Measurements from ENCODE around the gene CXCL17.
"Not testable (repeated sequence)": the region's sequence is repeated elsewhere in the genome, so short reads cannot be mapped to it uniquely, and the experiment has no call there.

The CXCL17 gene

GRCh38 chr19:42455621-42456081 lies 12.9 kb upstream of the CXCL17 start:
- H3K4me2 ChIP-seq (ENCODE audit: low read length) = no peak overlapping the region
- no peaks in the 10 kb centered on the region for H3K79me2 ChIP-seq
- H2AFZ ChIP-seq = no peak overlapping the region
- no peaks in the 10 kb centered on the region for H3K27me3 ChIP-seq (ENCODE audit: control insufficient read depth, insufficient read depth, low read length)
- H3K36me3 ChIP-seq (ENCODE audit: control insufficient read depth, insufficient read depth, low read length) = no peaks in the 10 kb centered on the region
- TF ChIP-seq CTCF (IDR thresholded peaks at IDR 0.05) = no peak
- H3K9me3 ChIP-seq (ENCODE audit: control insufficient read depth, low read length) = no peaks in the 10 kb centered on the region
- no peaks in the 10 kb centered on the region for H3K4me1 ChIP-seq
- no peak overlapping the region for H3K27ac ChIP-seq
- no peak overlapping the region for H3K9ac ChIP-seq
- no peak overlapping the region for H3K4me3 ChIP-seq (ENCODE audit: low read depth, low read length)

- no peak overlapping the region for H3K27ac ChIP-seq
Measured at GRCh38 chr19:42455086-42455485, 12.3 kb upstream of the CXCL17 start.

DNA sequence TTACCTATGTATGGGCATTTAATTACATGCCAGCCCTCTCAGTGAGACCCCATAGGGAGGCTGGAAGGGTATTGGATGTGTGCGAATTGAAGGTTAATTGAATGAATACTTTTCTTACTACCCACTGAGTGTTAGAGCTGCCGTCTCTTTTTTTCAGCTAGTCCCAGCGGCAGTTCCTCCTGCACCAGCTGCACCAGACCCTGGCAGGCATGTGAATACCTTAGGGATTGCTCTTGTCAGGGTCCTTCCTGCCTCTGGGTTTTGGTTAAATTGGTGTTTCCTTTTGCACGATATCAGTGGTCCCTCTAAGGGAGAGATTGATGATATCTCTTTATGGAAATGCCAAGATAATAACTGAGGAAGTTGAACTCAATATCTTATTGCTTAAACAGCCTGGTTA lies 9.8 kb upstream of the CXCL17 start:
- no peak for TF ChIP-seq CTCF (IDR thresholded peaks at IDR 0.05)

More at GRCh38 chr19:42455086-42455485, 12.3 kb upstream of the CXCL17 start:
- Histone ChIP-seq H3K36me3 (ENCODE audit: control insufficient read depth, insufficient read depth, low read length) (no peaks in the 10 kb centered on the region), H3K9ac (no peak overlapping the region), H3K79me2 (no peaks in the 10 kb centered on the region), H3K4me3 (ENCODE audit: low read depth, low read length) (no peak overlapping the region), H3K9me3 (ENCODE audit: control insufficient read depth, low read length) (no peaks in the 10 kb centered on the region), H2AFZ (no peak overlapping the region), H3K4me1 (peaks cover 3% of the 10 kb centered on the region), H3K27me3 (ENCODE audit: control insufficient read depth, insufficient read depth, low read length) (no peaks in the 10 kb centered on the region), H3K4me2 (ENCODE audit: low read length) (no peak overlapping the region)
- no peak for TF ChIP-seq CTCF (IDR thresholded peaks at IDR 0.05)

DNA sequence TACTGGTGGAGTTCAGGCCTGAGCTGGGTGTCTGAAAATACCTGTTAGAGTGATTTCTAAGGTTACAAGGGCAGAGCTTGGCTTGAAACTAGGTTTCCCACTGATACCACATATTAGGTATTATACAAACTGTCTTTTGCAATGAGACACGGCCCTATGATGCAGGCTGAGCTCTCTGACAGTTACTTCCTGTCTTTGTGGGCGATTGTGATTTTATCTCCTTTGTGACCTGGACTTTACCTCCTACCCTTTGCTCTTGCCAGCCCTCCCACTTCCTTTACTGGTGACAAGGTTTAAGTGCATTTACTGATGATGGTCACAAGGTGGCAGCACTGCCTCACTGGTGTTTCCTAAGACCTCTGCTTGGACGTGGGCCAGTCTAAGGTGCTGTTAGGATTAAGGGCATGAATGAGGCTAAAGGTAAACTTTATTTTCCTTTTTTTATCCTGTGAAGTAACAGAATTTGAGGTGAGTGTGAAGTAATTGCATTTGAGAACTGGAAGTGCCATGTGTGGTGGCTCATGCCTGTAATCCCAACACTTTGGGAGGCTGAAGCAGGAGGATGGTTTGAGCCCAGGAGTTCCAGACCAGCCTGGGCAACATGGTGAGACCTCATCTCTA lies 7.7 kb upstream of the CXCL17 start:
- Histone ChIP-seq H3K9me3 (ENCODE audit: control insufficient read depth, low read length) (no peaks in the 10 kb centered on the region), H3K4me2 (ENCODE audit: low read length) (no peak overlapping the region), H3K79me2 (no peaks in the 10 kb centered on the region), H3K4me3 (ENCODE audit: low read depth, low read length) (no peak overlapping the region), H3K9ac (no peak overlapping the region), H3K4me1 (peaks cover 4% of the 10 kb centered on the region), H2AFZ (no peak overlapping the region), H3K27me3 (ENCODE audit: control insufficient read depth, insufficient read depth, low read length) (no peaks in the 10 kb centered on the region), H3K27ac (peak overlapping the region; percentile 47), H3K36me3 (ENCODE audit: control insufficient read depth, insufficient read depth, low read length) (no peaks in the 10 kb centered on the region)
- peak; percentile 95 for TF ChIP-seq CTCF (IDR thresholded peaks at IDR 0.05)

More for the DNA sequence above, 9.8 kb upstream of the CXCL17 start:
- Histone ChIP-seq H3K9me3 (ENCODE audit: control insufficient read depth, low read length) (no peaks in the 10 kb centered on the region), H3K9ac (no peak overlapping the region), H3K4me1 (peaks cover 4% of the 10 kb centered on the region), H3K27ac (no peak overlapping the region), H2AFZ (no peak overlapping the region), H3K4me2 (ENCODE audit: low read length) (no peak overlapping the region), H3K27me3 (ENCODE audit: control insufficient read depth, insufficient read depth, low read length) (no peaks in the 10 kb centered on the region), H3K4me3 (ENCODE audit: low read depth, low read length) (no peak overlapping the region), H3K36me3 (ENCODE audit: control insufficient read depth, insufficient read depth, low read length) (no peaks in the 10 kb centered on the region), H3K79me2 (no peaks in the 10 kb centered on the region)

DNA sequence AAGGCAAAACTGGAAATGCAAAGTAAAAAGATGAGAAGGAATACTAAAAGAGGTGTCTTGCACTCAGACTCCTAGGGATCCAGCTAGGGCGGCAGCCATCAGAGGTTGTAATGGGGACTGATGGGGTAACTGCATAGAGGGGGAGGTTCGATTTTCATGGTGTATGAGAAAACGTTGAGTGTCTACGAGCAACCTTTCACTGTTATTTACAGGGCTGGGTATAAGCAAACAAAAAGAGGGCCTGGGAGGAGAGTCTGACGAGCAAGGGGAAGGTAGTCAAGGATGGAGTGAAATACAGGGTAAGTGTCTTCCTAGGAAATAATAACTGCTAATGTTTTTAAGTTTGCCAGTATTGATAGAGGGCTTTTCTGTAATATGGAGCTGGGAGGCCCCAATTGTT lies 5.6 kb upstream of the CXCL17 start:
- not testable (repeated sequence) for H3K9ac ChIP-seq; H3K4me3 ChIP-seq (ENCODE audit: low read depth, low read length); H3K4me2 ChIP-seq (ENCODE audit: low read length); H2AFZ ChIP-seq; H3K4me1 ChIP-seq; H3K9me3 ChIP-seq (ENCODE audit: control insufficient read depth, low read length); H3K79me2 ChIP-seq; H3K27me3 ChIP-seq (ENCODE audit: control insufficient read depth, insufficient read depth, low read length); H3K27ac ChIP-seq; H3K36me3 ChIP-seq (ENCODE audit: control insufficient read depth, insufficient read depth, low read length)
